Stimulated activated CD8-positive, alpha-beta memory T cell treated with anti-CD3 and anti-CD28 coated beads, Interleukin-7, amount 100 ng/mL, for 1 hour (primary cell): ENCODE data around the gene CCDC68.
"Not testable (repeated sequence)": the region's sequence is repeated elsewhere in the genome, so short reads cannot be mapped to it uniquely, and the experiment has no call there.

Experiments
- DNase-seq, 2 donors: peaks; one replicate each; pipeline ENCODE4 v3.0.0-alpha.2; 2020; ENCODE audit warnings: low read depth in 2 of 2

CCDC68 gene, protein sequence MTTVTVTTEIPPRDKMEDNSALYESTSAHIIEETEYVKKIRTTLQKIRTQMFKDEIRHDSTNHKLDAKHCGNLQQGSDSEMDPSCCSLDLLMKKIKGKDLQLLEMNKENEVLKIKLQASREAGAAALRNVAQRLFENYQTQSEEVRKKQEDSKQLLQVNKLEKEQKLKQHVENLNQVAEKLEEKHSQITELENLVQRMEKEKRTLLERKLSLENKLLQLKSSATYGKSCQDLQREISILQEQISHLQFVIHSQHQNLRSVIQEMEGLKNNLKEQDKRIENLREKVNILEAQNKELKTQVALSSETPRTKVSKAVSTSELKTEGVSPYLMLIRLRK

DNA sequence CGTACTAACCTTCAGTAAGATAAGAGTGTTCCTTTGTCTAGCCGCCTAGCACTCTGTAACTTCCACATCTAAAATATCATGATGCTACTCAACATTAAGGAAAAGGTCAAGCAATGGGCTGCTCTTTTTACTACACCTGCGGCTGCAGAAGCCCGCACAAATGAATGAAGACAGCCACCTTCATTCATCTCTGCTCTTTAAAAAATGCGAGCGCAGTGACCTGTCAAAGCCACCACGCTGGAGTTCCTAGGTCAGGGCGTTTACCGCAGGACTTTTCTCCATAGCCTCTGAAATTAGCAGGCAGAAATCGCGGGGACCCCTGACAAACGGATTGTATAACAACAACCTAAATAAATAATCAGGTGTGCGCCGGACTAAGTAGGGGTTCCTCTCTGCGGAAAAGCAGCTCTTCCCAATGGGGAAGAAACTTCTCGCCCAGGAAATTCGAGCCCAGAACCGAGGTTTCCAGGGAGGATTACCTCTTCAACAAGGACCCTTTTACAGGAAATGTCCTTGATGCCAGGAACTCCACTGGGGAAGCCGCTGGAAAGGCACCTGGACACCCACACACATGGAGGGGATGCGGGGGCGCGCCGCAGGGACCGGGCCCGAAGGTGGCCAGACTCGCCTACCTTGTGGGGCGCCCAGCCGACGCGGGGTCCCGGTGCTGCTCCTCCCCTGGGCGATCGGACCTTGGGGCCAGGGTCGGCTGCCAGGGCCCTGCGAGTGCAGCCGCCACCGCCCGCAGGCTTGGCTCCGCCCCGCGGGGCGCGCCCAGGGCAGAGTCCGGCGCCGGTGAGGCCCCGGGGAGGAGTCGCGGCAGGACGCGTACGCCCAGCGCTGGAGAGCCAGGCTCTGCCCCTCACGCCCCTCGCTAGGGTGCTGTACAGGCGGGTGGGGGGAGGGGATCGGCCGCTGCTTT lies at the start of gene CCDC68:
Gene CCDC68 (minus strand): TSS at position 758 of the 922 bp plus-strand sequence. CDS start 16,670 bp downstream, outside the sequence.
- DNase-seq = no peak

DNA sequence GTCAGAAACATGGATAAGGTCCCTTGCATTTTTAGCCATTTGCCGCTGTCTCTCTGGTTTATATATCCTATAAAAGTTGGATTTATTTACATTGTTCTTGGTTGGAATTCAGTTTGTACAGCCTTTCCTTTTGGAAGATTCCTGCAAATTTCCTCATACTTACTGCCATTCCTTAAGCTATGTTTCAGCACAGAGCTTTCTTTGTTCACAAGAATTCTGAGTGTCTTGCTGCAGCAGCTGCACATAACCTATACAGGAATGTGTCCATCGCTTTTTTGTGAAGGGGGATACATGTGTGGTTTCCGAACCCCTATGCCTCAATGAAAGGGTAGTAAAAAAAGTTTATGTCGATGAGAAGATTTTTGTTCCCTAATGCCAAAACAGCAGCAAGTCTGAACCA lies 48.3 kb upstream of the CCDC68 start:
- no peak for DNase-seq

DNA sequence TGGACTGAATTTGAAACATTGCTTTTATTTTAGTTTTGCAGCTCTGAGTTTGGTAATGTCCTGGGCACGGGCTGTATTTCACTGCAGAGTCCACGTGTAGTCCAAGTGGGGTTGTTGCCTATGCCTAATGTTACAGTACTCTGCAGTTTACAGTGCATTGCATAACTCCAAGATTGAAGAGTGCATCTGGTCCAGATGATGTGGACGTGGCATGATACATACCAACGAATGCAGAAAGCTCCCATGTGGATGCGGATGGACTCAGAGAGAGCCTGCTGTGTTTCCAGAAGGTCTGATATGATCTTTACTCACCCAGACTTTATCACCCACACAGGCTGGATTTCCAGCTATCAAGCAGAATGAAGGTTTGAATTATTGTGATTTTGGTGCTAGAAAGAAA lies 44.4 kb upstream of the CCDC68 start:
- DNase-seq = no peak

DNA sequence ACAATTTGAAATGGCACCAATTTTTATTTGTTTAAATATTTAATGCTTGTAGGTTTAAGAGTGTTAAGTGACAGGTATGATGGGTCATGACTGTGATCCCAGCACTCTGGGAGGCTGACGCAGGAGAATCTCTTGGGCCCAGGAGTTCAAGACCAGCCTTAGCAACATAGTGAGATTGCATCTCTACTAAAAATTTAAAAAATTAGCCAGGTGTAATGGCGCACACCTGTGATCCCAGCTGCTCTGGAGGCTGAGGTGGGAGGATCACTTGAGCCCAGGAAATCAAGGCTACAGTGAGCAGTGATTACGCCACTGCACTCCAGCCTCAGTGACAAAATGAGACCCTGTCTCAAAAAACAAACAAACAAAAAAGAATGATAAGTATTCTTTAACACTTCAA lies 43.0 kb upstream of the CCDC68 start:
- no peak for DNase-seq

DNA sequence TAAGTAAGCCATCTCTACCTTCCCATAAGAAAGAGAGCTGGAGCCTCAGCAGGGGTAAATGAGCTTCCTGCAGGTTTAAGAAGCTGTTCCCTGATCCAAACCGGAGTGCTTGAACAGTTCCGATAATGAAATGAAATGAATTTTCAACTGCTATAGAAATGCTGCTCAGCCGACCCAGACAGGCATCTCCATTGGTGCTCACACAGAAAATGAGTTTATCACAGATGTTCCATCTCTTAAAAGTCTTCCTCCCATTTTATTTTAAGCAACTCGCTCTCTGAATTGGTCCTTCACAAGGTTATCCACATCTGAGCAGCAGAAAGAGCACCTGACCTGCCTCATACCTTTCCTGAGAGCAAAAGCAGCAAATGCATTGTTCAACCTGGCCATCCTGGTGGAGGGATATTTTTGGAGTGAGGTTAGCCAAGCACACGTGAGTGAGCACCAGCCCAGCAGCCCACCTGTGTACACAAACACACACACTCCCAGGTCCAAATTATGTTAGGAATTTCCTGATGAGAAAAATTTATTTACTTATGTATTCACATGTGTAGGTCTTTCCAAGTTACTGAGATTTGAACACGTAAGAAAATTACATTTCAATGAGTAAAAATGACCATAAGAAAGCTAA lies 42.2 kb upstream of the CCDC68 start:
- DNase-seq = no peak

DNA sequence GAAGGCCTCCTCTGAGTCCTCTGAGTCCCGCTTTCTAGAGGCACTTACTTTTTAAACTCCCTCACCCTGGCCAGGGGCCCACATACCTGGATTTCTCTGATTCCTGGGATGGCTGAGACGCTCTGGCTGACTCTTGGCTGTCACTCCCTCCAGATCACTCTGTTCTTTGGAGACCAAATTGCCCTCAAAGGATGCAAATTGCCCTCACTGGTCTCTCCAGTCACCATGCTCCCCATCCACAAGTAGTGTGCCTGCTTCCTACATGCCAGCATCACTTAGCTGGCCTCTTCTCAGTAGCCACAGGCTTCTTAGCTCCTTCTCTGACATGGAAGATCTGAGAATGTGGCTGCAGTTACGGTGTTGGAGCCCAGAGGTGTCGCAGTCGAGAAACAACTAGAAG lies 41.3 kb upstream of the CCDC68 start:
- DNase-seq = no peak

DNA sequence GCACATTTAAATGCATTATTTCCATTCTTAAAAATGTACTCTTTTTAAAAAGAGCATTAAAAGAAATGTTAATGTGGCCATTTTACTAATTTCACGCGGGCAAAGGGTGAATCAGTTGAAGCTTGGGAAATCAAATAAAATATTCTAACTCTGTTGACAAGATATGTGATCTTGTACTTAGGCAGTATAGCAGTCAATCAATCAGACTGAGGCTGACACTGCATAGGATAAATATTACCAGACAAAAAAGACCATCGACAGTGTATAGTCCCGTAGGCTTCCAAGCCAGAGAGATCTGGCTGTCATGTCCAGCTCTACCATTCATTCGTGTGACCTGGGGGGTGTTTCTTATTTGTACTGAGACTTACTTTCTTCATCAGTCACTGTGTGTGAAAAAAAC lies 39.8 kb upstream of the CCDC68 start:
- DNase-seq = no peak

DNA sequence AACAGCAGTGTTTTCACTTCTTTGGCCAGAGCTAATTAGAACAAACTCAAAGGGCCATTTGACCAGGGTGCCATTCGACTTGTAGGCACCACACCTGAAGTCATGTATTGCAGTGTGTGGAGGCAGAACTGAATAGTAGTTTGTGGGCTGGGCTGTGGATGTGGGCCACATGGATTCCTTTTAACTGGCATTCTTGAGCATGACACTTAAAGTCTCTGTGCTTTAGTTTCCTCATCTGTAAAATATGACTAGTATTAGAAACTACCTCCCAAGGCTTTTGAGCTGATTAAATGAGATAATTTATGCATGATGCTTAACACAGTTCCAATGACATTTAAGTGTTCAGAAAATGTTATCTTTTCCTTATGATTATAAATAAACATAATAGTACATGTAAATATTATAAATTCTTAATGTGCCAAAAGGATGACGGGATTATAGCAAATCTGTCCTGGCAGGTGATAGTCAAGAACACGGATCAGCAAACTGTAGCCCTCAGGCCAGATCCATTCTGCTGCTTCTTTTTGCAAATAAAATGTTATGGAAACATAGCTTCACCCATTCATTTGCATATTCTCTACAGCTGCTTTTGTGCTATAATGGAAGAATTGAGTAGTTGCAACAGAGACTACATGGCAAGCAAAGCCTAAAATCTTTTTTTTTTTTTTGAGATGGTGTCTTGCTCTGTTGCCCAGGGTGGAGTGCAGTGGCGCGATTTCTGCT lies 36.3 kb upstream of the CCDC68 start:
- no peak for DNase-seq

DNA sequence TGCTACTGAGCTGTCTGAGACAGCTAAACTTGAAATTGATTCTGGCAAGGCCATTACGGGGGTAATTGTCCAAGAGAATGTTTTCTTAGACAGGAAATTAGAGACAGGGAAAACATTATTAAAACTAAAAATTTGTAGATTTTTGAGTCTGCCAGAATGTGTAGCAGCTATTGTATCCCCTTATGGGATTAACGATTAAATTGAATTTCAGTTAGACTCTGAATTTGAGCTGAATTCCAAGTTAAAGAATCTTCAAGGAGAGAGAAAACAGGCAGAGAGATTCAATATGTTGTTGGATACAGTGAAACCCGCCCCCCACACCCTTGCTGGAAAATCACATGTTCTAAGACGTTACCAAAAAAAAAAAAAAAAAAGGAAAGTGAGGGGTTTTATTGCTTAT lies 32.7 kb upstream of the CCDC68 start:
- DNase-seq = no peak

DNA sequence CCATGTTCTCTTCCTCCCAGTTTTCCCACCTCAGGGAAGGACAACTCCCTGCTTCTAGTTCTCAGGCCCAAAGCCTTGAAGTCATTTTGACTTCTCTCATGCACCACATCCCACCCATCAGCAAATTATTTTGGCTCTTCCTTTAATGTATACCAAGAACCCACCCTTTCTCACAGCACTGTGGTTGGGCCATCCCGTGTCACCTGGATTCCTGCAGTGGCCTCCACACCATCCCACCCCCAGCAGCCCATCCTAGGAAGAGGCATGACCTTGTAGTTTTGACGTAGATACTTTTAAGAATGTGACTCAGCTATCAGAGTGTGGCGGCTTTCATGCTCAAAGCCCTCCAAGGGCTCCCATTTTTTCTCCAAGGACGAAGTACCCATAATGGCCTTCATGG lies 25.6 kb upstream of the CCDC68 start:
- no peak for DNase-seq

DNA sequence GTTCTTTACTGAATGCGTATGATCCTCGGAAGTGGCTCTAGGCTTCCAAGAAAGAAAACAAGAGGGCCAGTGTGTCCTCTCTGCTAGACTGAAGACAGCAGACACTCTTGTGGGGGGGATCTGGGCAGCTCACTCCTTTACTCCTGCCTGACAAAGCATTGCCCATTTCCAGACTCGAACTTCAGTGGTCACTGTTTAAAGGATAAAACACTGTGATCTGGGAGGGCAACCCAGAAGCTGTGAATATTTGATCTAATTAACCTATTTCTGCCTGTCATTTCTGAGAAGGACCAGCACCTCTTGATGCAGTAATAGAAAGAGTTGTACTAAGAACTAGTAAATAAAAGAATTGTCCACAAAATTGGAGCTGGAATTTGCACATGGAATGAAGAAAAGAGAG lies 24.5 kb upstream of the CCDC68 start:
- no peak for DNase-seq

DNA sequence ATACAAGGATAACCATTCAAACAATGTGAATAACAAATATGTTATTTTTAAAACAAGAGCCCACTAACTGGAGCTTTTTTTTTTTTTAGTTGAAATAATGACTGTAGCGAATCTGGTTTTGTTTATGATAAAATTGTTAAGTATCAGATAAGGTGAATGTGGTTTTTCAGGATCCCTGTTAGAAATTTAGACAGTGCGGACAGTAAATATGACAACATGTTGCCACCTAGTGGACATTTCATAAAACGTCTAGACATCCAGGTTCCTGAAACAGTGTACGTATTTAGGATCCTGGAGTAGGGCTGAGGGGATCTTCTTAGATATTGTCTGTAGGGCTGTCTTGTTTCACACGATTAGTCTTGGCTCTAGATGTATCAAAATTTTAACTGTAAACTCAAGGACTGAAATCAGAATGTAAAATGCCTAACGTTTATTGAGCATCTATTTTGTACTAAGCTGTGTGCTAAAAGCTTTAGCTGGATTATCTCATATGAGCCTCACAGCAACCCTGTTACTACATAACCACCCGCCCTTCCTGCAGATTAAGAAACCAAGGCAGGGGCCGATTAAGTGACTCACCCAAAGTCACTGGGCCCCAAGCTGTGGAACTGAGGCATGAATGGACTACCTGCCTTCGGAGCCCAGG lies 23.9 kb upstream of the CCDC68 start:
- no peak for DNase-seq

DNA sequence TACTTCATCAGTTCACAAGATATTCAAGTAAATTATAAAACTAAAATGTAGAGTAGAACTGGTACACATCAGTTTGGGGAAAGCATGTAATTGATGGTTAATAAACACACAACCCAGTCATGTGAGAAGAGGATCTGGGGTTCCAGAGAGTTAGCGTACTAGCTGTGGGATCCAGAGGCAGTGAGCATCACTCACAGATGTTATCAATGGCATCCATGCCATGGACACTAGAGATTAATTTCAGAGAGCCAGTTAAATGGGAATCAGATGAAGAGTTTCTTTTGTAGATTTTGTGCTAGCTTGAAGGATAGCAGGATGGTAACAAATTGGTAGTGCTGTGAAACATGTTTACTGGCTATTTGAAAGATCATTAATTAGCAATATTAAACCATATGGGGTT lies 21.8 kb upstream of the CCDC68 start:
- no peak for DNase-seq

DNA sequence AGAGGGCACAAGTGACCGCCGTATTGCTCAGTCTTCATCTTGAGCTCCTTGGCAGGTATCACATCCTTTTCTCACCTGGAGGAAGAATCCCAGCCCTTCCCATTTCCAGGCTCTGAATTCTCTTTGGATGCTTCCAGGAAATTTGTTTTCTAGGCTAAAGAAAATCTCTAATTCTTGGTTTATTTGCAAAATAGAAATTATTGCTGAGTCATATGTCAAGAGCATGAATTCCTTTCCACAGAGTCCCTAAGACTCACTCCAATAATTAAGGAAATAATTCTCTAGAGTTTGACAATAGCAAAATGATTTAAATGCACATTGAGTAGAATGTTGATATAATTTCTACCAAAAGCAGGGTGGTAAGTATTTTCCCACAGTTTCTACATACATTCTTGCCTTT lies 16.3 kb upstream of the CCDC68 start:
- no peak for DNase-seq

DNA sequence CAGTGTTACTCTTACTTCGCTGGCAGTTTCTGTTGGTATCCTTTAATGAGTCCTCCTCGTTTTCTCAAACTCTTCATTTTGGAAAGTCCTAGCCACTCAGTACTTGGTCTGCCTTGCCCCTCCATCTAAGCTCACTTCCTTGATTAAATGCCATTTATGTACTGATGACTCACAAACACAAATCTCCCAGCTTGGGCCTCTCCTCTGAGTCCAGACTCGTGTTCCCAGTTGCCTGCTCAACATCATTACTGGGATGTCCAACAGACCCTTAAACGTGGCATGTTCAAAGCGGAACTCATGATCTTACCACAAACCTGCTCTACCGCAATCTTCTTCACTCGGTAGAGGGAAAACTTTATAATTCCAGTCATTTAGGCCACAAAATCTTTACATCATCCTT lies 13.8 kb upstream of the CCDC68 start:
- DNase-seq = no peak

DNA sequence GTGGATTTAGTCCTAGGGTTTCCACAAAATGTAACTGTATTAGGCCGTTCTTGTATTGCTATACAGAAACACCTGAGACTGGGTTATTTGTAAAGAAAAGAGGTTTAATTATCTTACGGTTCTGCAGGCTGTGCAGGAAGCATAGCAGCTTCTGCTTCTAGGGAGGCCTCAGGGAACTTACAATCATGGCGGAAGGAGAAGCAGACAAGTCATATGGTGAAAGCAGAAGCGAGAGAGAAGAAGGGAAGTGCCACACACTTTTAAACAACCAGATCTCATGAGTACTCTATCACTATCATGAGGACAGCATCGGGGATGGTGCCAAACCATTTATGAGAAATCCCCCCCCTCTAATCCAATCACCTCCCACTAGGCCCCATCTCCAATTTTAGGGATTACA lies 9.5 kb upstream of the CCDC68 start:
- no peak for DNase-seq

DNA sequence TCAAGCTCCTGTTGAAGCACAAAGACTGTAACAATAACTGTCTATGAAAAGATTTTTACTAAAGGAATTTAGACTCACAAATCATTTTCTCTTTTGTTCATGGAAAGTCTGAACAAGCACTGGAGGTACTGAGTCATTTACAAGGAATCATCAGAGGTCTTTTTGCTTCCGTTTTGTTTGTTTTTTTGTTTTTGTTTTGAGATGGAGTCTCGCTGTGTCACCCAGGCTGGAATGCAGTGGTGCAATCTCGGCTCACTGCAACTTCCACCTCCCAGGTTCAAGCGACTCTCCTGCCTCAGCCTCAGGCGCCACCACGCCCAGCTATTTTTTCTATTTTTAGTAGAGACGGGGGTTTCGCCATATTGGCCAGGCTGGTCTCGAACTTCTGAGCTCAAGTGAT lies 9.0 kb upstream of the CCDC68 start:
- not testable (repeated sequence) for DNase-seq

DNA sequence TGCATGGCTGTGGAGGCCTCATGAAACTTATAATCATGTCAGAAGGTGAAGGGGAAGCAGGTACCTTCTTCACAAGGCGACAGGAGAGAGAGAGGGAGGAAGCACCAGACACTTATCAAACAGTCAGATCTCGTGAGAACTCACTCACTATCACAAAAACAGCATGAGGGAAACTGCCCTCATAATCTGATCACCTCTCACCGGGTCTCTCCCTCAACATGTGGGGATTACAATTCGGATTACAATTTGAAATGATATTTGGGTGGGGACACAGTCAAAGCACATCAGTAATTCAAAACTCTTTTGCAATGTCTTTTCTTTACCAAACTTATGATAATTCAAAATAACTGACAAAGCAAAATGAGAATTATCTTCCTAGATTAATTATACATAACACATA lies 8.5 kb upstream of the CCDC68 start:
- DNase-seq = no peak

DNA sequence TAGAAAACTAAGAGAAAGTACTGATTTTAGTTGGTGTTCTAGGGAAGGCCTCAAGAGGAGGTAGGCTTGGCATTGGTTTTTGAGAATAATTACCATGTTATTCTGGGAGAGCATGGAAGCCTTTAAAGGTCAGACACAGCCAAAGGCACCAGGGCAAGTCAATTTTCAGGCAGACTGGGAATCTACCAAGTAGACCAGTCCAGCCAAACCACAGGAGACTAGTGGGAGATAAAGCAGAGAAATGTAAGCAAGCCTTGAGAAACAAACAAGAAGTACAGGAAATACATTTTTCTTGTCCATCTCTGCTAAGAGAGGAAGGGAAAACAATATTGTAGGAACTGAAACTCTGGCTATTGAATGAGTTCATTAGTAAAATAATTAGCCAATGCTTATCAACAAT lies 5.5 kb upstream of the CCDC68 start:
- DNase-seq = no peak

DNA sequence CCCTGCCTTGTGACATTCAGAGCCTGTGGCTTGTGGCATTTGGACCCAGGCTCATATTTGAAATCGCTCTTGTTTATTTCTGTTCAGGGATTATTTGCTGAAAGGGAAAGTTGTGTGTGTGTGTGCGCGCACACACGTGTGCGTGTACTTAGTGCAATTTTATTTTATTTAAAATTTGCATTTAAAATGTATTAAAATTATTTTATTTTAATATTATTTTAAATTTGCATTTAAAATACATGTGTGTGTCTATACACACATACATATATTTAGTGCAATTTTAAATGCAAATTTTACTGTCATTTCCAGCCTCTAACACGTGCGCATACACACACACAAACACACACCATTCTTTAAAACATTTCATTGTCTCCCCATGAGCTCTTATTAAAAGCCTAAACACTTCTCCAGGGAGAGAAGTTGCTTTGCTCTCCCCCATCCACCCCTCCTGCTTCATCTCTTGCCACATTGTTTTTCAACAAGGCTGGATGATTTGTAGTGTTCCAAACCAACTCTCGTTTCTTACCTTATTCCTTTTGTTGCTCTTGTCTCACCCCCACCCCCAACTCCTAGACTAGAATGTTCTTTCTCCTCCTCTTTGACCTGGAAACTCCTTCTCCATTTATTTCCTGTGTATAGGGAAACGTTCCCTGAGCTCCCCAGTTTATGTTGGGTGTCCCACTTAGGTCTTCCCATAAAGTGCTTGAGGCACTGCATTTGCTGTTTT lies 3.8 kb upstream of the CCDC68 start:
- DNase-seq = no peak

DNA sequence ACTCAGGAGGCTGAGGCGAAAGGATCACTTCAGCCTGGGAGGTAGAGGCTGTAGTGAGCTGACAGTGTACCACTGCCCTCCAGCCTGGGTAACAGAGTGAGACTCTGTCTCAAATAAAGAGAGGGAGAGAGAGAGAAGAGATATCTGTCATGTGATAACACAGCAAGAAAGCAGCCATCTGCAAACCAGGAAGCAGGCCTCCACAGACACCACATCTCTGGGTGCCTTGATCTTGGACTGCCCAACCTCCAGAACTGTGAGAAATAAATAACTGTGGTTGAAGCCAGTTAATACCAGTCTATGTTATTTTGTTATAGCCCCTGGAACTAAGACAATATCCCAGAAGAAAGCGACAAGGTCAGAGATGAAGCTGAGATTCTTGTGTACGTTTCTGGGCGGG lies 2.6 kb upstream of the CCDC68 start:
- no peak for DNase-seq
